Peyer's patch (tissue), 4 donors: ENCODE results near the gene HDAC9.

Experiments used
- CTCF ChIP-seq, 6 experiments: fragments of 450-650 bp in 4 of 6; fragments of 200-600 bp in 2 of 6; sonication (generic) in 1 of 6; IDR thresholded peaks; one replicate each; pipeline ENCODE4 v1.5.1; 2017 to 2019; ENCODE audit warnings: antibody characterized with exemption in 6 of 6, mild to moderate bottlenecking in 3 of 6, moderate library complexity in 1 of 6
- POLR2A ChIP-seq, 2 donors: fragments of 450-650 bp; IDR thresholded peaks; one replicate each; pipeline ENCODE4 v1.5.1; 2017; ENCODE audit warnings: antibody characterized with exemption in 2 of 2, mild to moderate bottlenecking in 2 of 2, moderate library complexity in 2 of 2

DNA sequence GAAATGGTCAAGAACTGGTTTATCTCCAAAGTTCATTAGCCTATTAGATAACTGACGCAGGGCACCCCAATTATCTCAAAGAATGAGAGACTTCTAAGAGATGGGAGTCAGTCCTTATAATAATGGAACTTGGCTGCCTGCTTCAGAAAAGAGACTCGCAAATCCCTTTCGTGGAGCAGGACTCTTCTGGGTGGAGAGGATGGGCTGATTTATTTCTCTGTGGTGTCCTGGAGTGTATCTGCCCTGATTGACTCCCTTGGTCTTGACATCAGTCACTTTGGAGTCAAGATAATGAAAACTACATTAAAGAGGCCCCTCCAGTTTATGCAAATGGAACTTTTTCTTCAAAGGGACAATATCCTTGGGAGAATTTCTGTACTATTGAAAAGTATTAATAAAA lies 198.9 kb downstream of the HDAC9 start:
- TF ChIP-seq CTCF (IDR thresholded peaks at IDR 0.05), result no peak
- TF ChIP-seq POLR2A (IDR thresholded peaks at IDR 0.05), result no peak
